Measurements from ENCODE around the gene TGFB2. TPM values are rescaled to one million over a fixed set of nuclear protein-coding genes. Genes with fewer than 3 reads are reported as not detected.

Gene TGFB2
- total and polyA plus RNA-seq, 4 donors = 0.21 to 0.75 (median 0.41) TPM

DNA sequence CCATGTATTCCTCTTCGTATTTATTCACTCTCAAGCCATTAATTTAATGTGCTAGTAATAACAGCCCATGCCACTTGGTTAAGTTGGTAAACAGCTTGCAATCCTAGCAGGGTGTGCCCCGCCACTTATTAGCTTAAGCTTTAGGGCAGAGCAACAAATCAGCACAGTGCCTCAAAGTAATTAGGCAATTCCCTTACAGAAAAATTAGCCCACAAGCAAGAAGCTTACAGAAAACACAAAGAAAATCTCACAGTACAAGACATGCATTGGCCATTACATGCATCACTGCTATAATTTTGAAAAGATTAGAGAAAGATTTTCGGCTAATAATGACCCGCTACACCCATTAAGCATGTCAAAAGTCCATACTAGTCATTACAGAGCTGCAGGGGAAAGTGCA lies 47.6 kb downstream of the TGFB2 start:
- H3K27ac ChIP-seq (ENCODE audit: low read depth in 1 of 2, low read length in 2 of 2) = no peak overlapping the region
- H3K9ac ChIP-seq (ENCODE audit: low read depth in 1 of 2, low read length in 2 of 2) = no peak overlapping the region
- H3K4me3 ChIP-seq (ENCODE audit: low read depth in 1 of 3, low read length in 3 of 3) = no peak overlapping the region
- no peaks in the 10 kb centered on the region for H3K9me3 ChIP-seq (ENCODE audit: control insufficient read depth in 4 of 4, low read length in 3 of 4)
- no peak for DNase-seq (ENCODE audit: low spot score)
- H3K36me3 ChIP-seq (ENCODE audit: control insufficient read depth in 4 of 4, insufficient read depth in 3 of 4, low read depth in 1 of 4, low read length in 3 of 4) = no peaks in the 10 kb centered on the region
- WGBS = 94% methylated on average over 4 of the region's 4 CpGs
- no peak for TF ChIP-seq FOXA2 (IDR thresholded peaks at IDR 0.05)
- TF ChIP-seq EGR1 (IDR thresholded peaks at IDR 0.05; ENCODE audit: low read depth in 2 of 2) = no peak
- TF ChIP-seq, protein P1, sequence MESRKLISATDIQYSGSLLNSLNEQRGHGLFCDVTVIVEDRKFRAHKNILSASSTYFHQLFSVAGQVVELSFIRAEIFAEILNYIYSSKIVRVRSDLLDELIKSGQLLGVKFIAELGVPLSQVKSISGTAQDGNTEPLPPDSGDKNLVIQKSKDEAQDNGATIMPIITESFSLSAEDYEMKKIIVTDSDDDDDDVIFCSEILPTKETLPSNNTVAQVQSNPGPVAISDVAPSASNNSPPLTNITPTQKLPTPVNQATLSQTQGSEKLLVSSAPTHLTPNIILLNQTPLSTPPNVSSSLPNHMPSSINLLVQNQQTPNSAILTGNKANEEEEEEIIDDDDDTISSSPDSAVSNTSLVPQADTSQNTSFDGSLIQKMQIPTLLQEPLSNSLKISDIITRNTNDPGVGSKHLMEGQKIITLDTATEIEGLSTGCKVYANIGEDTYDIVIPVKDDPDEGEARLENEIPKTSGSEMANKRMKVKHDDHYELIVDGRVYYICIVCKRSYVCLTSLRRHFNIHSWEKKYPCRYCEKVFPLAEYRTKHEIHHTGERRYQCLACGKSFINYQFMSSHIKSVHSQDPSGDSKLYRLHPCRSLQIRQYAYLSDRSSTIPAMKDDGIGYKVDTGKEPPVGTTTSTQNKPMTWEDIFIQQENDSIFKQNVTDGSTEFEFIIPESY (IDR thresholded peaks at IDR 0.05) = no peak
- no peak for TF ChIP-seq CTCF (IDR thresholded peaks at IDR 0.05; ENCODE audit: low read depth, low read length, missing input control)
- TF ChIP-seq, protein P2, sequence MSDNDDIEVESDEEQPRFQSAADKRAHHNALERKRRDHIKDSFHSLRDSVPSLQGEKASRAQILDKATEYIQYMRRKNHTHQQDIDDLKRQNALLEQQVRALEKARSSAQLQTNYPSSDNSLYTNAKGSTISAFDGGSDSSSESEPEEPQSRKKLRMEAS (IDR thresholded peaks at IDR 0.05) = no peak
- no peak for TF ChIP-seq YY1 (IDR thresholded peaks at IDR 0.05)
- TF ChIP-seq SP1 (IDR thresholded peaks at IDR 0.05) = no peak
- TF ChIP-seq HNF4G (IDR thresholded peaks at IDR 0.05) = no peak
- TF ChIP-seq TAF1 (conservative IDR thresholded peaks at IDR 0.05) = no peak
- no peak for TF ChIP-seq GABPA (IDR thresholded peaks at IDR 0.05 in 1 of 2, conservative IDR thresholded peaks at IDR 0.05 in 1 of 2)
- no peak for TF ChIP-seq HNF4A (conservative IDR thresholded peaks at IDR 0.05)
- TF ChIP-seq JUND (IDR thresholded peaks at IDR 0.05) = no peak
- TF ChIP-seq RAD21 (IDR thresholded peaks at IDR 0.05) = no peak
- no peak for TF ChIP-seq RXRA (IDR thresholded peaks at IDR 0.05)
- H3K27me3 ChIP-seq (ENCODE audit: control insufficient read depth in 4 of 4, insufficient read depth in 4 of 4, low read length in 3 of 4) = no peaks in the 10 kb centered on the region
- H3K4me1 ChIP-seq (ENCODE audit: control insufficient read depth in 4 of 4, insufficient read depth in 4 of 4, low read length in 3 of 4) = peaks cover 0 to 3% (median 0%) of the 10 kb centered on the region in 4 donors

DNA sequence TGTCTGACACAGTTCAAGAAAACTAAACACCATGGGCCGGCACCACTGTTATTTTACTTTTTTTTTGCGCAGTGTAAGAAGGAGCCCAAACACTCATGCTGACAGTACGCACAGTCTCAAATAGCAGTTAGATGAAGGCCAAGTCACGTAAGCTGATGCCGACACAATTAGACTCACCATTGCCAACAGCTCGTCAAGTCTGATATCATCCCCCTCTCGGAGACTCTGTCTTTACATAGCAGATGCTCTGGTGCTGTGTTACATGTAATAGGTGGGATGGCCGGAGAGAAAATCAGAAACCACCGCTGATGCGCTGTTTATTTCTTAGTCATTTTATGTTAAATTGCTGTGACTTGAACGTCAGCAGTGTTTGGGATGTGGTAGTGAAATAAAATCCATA lies 49.3 kb downstream of the TGFB2 start:
- Histone ChIP-seq H3K4me3 (ENCODE audit: low read depth in 1 of 3, low read length in 3 of 3) (no peak overlapping the region), H3K27ac (ENCODE audit: low read depth in 1 of 2, low read length in 2 of 2) (no peak overlapping the region), H3K27me3 (ENCODE audit: control insufficient read depth in 4 of 4, insufficient read depth in 4 of 4, low read length in 3 of 4) (no peaks in the 10 kb centered on the region), H3K4me1 (ENCODE audit: control insufficient read depth in 4 of 4, insufficient read depth in 4 of 4, low read length in 3 of 4) (peaks cover 0 to 5% (median 0%) of the 10 kb centered on the region in 4 donors), H3K36me3 (ENCODE audit: control insufficient read depth in 4 of 4, insufficient read depth in 3 of 4, low read depth in 1 of 4, low read length in 3 of 4) (no peaks in the 10 kb centered on the region), H3K9me3 (ENCODE audit: control insufficient read depth in 4 of 4, low read length in 3 of 4) (no peaks in the 10 kb centered on the region), H3K9ac (ENCODE audit: low read depth in 1 of 2, low read length in 2 of 2) (no peak overlapping the region)
- no peak for DNase-seq (ENCODE audit: low spot score)
- no peak for TF ChIP-seq YY1 (IDR thresholded peaks at IDR 0.05)
- TF ChIP-seq GABPA (IDR thresholded peaks at IDR 0.05 in 1 of 2, conservative IDR thresholded peaks at IDR 0.05 in 1 of 2) = no peak
- TF ChIP-seq SP1 (IDR thresholded peaks at IDR 0.05) = no peak
- TF ChIP-seq, protein P2 (IDR thresholded peaks at IDR 0.05) = no peak
- 96% methylated on average over 11 of the region's 11 CpGs for WGBS

DNA sequence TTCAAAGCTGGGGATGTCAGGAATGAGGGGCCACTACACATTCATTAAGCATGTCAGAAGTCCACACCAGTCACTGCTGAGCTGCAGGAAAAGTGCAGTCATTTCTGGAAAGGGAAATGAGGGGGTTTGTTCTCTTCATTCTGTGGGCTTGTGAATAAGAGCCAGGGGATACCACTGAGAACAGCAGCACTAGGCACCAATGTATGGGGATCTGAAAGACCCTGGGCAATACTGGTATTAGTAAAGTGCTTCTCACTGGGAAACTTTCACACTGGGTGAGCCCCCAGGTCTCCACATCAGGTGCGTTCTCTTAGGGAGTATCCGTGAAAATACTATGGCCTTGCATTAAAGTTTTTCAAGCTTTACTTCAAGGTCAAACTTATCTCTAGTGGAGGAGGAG lies 49.9 kb downstream of the TGFB2 start:
- DNase-seq (ENCODE audit: low spot score) = no peak
- peaks cover 0 to 5% (median 0%) of the 10 kb centered on the region in 4 donors for H3K4me1 ChIP-seq (ENCODE audit: control insufficient read depth in 4 of 4, insufficient read depth in 4 of 4, low read length in 3 of 4)
- 83% methylated on average over 2 of the region's 2 CpGs for WGBS
- no peaks in the 10 kb centered on the region for H3K9me3 ChIP-seq (ENCODE audit: control insufficient read depth in 4 of 4, low read length in 3 of 4)
- H3K9ac ChIP-seq (ENCODE audit: low read depth in 1 of 2, low read length in 2 of 2) = no peak overlapping the region
- no peaks in the 10 kb centered on the region for H3K36me3 ChIP-seq (ENCODE audit: control insufficient read depth in 4 of 4, insufficient read depth in 3 of 4, low read depth in 1 of 4, low read length in 3 of 4)
- no peaks in the 10 kb centered on the region for H3K27me3 ChIP-seq (ENCODE audit: control insufficient read depth in 4 of 4, insufficient read depth in 4 of 4, low read length in 3 of 4)
- no peak overlapping the region for H3K27ac ChIP-seq (ENCODE audit: low read depth in 1 of 2, low read length in 2 of 2)
- H3K4me3 ChIP-seq (ENCODE audit: low read depth in 1 of 3, low read length in 3 of 3) = no peak overlapping the region
- TF ChIP-seq EGR1 (IDR thresholded peaks at IDR 0.05; ENCODE audit: low read depth in 2 of 2) (no peak), REST (IDR thresholded peaks at IDR 0.05) (no peak), RAD21 (IDR thresholded peaks at IDR 0.05) (no peak), FOXA2 (IDR thresholded peaks at IDR 0.05) (no peak), NR2F2 (IDR thresholded peaks at IDR 0.05) (no peak), HNF4A (conservative IDR thresholded peaks at IDR 0.05) (no peak), YY1 (IDR thresholded peaks at IDR 0.05) (no peak), CTCF (IDR thresholded peaks at IDR 0.05; ENCODE audit: low read depth, low read length, missing input control) (no peak), HNF4G (IDR thresholded peaks at IDR 0.05) (no peak), TAF1 (conservative IDR thresholded peaks at IDR 0.05) (no peak)
- TF ChIP-seq, protein P3, sequence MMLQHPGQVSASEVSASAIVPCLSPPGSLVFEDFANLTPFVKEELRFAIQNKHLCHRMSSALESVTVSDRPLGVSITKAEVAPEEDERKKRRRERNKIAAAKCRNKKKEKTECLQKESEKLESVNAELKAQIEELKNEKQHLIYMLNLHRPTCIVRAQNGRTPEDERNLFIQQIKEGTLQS (IDR thresholded peaks at IDR 0.05) = no peak

Measured in liver (tissue), 9 donors.